Hematopoietic multipotent progenitor cell treated with erythropoietin and hydrocortisone succinate and interleukin-3 and kit ligand, for 17 days (in vitro differentiated cells): ENCODE results near the gene SFT2D1.

Source experiments
- DNase-seq: peaks from one replicate; pipeline ENCODE4 v3.0.0-alpha.2; 2015; ENCODE audit warnings: low spot score

Gene SFT2D1

DNA sequence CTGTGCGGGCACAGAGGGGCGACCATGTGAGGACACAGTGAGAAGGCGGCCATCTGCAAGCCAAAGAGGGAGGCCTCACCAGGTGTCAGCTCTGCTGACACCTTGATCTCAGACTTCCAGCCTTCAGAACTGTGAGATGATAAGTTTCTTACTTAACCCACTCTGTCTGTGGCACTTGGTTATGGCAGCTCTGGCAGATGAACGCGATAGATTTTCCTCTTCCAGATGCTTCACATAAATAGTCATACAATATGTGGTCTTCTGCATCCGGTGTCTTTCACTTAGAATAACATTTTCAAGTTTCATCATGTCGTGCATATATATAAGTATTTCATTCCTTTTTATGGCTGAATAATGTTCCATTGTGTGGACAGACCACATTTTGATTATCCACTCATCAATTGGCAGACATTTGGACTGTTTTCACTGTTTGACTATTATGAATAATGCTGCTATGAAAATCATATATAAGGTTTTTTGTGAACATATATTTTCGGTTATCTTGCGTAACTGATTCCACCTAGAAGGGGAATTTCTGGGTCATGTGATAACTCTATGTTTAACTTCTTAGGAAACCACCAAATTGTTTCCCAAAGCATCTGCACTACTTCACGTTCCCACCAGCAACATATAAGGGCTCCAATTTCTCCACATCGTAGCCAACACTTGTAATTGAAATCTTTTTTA is 64.3 kb downstream of the SFT2D1 start:
- DNase-seq, result no peak

DNA sequence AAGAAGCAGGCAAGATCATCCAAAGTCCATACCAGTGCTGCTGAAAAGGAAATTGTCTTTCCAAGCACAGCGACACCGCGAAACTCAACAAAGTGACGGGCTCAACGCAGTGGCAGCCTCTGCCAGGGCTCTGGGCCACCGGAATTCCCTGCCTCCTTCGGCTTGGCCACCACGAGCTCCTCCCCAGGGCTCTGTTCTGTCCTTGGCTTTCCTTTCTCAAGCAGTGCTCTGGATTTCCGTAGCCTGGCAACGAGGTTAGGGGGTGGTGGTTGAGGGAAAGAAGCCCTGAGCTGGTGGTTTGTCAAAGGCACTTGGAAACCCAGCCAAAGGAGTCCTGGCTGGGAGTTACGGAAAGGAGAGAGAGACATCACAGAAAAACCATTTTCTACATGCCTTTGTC is 65.3 kb downstream of the SFT2D1 start:
- DNase-seq, result no peak

DNA sequence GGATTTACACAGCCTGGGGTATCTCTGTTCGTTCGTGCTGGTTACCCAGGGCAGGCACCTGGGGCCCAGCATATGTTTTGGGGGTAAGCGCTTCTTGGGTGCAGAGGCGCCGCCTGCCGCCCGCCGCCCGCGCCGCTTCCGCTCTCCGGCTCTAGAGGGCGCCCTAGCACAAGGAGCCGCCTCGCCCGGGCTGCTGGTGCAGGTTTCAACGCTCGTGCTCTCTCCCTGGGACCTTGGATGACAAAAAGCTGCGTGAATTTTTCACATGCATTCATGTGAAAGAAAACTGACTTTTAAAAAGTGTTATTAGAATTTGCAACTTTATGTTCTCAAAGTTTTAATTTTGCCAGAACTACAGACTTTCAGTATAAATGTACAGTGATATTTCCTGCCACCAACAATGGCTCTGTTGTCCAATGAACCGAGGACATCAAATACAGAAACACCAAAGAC is 66.6 kb downstream of the SFT2D1 start:
- peak; percentile 51 for DNase-seq

DNA sequence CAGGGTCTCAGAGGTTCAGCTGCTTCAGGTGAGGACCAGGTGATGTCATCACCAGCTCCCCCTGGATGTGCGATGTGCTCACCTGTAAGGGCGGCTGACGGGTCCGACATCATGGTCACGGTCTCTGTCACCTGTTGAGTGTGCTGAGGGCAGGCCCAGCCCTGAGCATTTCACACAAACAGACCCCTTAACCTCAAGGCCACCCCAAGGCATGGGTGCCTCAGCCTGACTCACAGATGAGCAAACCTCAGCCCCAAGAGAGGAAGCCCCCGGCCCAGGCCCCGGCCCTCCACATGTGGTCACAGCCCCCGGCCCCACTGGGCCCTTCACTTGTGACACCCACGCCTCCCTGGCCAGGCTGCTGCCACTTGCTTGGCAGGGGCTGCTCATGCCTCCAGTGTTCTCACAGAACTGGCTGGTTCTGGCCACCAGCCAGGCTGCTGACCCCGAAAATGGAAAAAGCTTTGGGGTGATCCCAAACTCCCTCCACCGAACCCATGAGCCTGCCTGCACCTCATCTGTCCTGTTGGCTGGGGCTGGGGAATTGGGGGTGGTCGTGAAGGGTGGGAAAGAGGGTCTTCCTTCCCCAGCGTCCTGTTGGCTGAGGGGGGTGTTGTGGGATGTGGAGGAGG is 67.5 kb downstream of the SFT2D1 start:
- no peak for DNase-seq

DNA sequence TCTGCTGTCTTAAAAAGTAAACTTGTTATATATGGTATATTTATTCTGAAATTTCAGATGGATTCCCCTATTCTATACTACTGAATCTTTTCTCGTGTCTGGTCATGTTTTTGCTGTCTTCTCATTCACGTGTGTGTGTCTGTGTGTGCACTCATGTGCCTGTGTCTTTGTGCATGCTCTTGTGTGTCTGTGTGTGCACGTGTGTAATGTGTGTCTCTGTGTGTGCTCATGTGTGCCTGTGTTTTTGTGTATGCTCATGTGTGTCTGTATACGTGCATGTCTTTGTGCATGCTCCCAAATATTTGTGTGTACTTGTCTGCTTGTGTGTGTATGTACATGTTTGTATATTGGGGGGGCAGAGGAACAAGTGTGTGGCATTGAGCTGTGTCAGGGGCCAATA is 68.2 kb downstream of the SFT2D1 start:
- no peak for DNase-seq

DNA sequence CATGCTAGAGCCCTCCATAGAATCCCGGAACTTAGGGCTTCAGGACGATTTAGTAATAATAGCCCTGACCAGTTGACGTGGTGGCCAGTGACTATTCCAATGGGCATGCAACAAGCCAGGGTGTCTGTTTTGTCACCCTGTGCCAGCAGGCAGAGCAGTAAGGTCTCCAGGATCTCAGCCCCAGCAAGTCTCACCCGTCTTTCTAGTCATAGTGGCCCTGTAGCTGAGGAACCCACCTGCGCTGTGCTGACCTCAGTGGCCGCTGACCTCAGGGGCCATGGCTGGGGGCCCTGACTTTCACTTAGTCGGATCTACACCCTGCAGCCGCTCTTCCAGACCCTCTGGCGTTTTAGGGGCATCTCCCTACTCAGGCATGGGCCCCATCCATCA is 71.0 kb downstream of the SFT2D1 start:
- DNase-seq, result no peak

DNA sequence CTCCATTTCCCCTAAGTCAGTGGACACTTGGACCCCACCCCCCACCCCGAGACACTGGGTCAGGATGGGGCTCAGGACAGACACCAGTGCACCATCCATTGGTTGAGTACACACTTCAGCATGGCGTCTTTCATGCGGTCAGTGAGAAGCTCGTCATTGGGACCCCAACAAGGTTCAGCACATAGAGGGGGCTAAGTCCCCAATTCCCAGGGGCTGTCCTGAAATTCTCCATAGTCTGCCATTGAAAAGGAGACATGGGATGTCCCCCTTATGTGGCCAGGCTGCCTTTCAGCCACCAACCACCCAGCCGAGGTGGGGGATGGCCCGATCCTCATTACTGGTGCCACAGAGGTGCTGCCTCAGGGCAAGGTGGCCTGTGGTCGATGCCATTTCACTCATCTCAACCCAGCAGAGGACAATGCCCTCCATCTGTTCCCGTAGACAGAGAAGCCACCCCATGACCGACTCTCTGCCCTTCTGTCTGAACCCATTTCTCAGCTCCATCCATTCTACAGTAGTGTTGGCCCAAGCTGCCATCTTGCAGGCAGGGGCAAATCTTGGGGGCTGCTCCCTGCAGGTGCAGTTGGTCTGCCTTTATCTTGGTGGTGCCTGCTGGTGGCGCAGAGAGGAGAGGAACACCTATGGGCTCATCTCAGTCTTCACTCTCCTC is 71.5 kb downstream of the SFT2D1 start:
- DNase-seq, result no peak
